GM19372 (cell line): ENCODE data around the gene NDUFB2.
"Not testable (repeated sequence)": the region's sequence is repeated elsewhere in the genome, so short reads cannot be mapped to it uniquely, and the experiment has no call there.

Experiments
- ATAC-seq: cut with Tn5 transposase; IDR thresholded peaks from one replicate; pipeline ENCODE4 v1.9.1; 2021; ENCODE audit warnings: mild to moderate bottlenecking, low read depth, moderate library complexity; ENCODE audit not compliant: unreplicated experiment

Gene NDUFB2

GRCh38 chr7:140689199-140690152, 7.0 kb upstream of the NDUFB2 start:
- ATAC-seq: no peak

GRCh38 chr7:140691376-140692045, 5.0 kb upstream of the NDUFB2 start:
- no peak for ATAC-seq

- not testable (repeated sequence) for ATAC-seq
These were observed 2.7 kb upstream of the NDUFB2 start for GRCh38 chr7:140693849-140694248.

GRCh38 chr7:140694592-140694991, 1.9 kb upstream of the NDUFB2 start:
- ATAC-seq: no peak

- ATAC-seq: no peak
These were observed 1.1 kb upstream of the NDUFB2 start for GRCh38 chr7:140695381-140695780.

- ATAC-seq: no peak
These were observed 356 bp upstream of the NDUFB2 start for GRCh38 chr7:140696024-140696679.

GRCh38 chr7:140697447-140698143, 1.1 kb downstream of the NDUFB2 start:
- ATAC-seq: no peak

- ATAC-seq: no peak
These were observed 2.0 kb downstream of the NDUFB2 start for GRCh38 chr7:140698477-140698876.

- ATAC-seq: no peak
These were observed 6.3 kb downstream of the NDUFB2 start for GRCh38 chr7:140702774-140703173.

- ATAC-seq: no peak
These were observed 7.7 kb downstream of the NDUFB2 start for GRCh38 chr7:140704205-140704604.

- ATAC-seq: no peak
These were observed 10.6 kb downstream of the NDUFB2 start for GRCh38 chr7:140707132-140707531.

GRCh38 chr7:140708764-140709163, 12.3 kb downstream of the NDUFB2 start:
- not testable (repeated sequence) for ATAC-seq

- not testable (repeated sequence) for ATAC-seq
These were observed 15.9 kb downstream of the NDUFB2 start for GRCh38 chr7:140712392-140712791.

GRCh38 chr7:140714331-140715040, 18.0 kb downstream of the NDUFB2 start:
- ATAC-seq: no peak

- no peak for ATAC-seq
These were observed 23.2 kb downstream of the NDUFB2 start for GRCh38 chr7:140719721-140720120.

GRCh38 chr7:140722254-140722653, 25.7 kb downstream of the NDUFB2 start:
- ATAC-seq: no peak

- ATAC-seq: no peak
These were observed 26.5 kb downstream of the NDUFB2 start for GRCh38 chr7:140723006-140723405.

- no peak for ATAC-seq
These were observed 27.1 kb downstream of the NDUFB2 start for GRCh38 chr7:140723574-140723973.

- ATAC-seq: no peak
These were observed 28.2 kb downstream of the NDUFB2 start for GRCh38 chr7:140724706-140725105.

- no peak for ATAC-seq
These were observed 29.8 kb downstream of the NDUFB2 start for GRCh38 chr7:140726281-140726680.
